ENCODE results near the gene PCSK5.

PCSK5 gene

GRCh38 chr9:76213751-76214150 lies 323.3 kb downstream of the PCSK5 start:
- no peak for DNase-seq

- DNase-seq: no peak
Observed at GRCh38 chr9:76215066-76215465, 324.6 kb downstream of the PCSK5 start.

- no peak for DNase-seq
Observed at GRCh38 chr9:76216161-76216649, 325.7 kb downstream of the PCSK5 start.

GRCh38 chr9:76218117-76218885 lies 327.8 kb downstream of the PCSK5 start:
- no peak for DNase-seq

GRCh38 chr9:76218886-76219445 lies 328.5 kb downstream of the PCSK5 start:
- DNase-seq: no peak

- DNase-seq: no peak
Observed at GRCh38 chr9:76219560-76220151, 329.2 kb downstream of the PCSK5 start.

- DNase-seq: no peak
Observed at GRCh38 chr9:76221423-76221822, 330.9 kb downstream of the PCSK5 start.

GRCh38 chr9:76223749-76224340 lies 333.4 kb downstream of the PCSK5 start:
- DNase-seq: no peak

- DNase-seq: no peak
Observed at GRCh38 chr9:76227156-76227555, 336.7 kb downstream of the PCSK5 start.

GRCh38 chr9:76231001-76231400 lies 340.5 kb downstream of the PCSK5 start:
- no peak for DNase-seq

- DNase-seq: no peak
Observed at GRCh38 chr9:76232861-76233489, 342.5 kb downstream of the PCSK5 start.

GRCh38 chr9:76240578-76240977 lies 350.1 kb downstream of the PCSK5 start:
- DNase-seq: no peak

- DNase-seq: no peak
Observed at GRCh38 chr9:76245518-76245917, 355.0 kb downstream of the PCSK5 start.

- no peak for DNase-seq
Observed at GRCh38 chr9:76246680-76247079, 356.2 kb downstream of the PCSK5 start.

GRCh38 chr9:76247426-76247825 lies 357.0 kb downstream of the PCSK5 start:
- no peak for DNase-seq

GRCh38 chr9:76249309-76249708 lies 358.8 kb downstream of the PCSK5 start:
- DNase-seq: no peak

GRCh38 chr9:76255781-76256455 lies 365.4 kb downstream of the PCSK5 start:
- no peak for DNase-seq

GRCh38 chr9:76257311-76257710 lies 366.8 kb downstream of the PCSK5 start:
- no peak for DNase-seq

GRCh38 chr9:76266649-76267283 lies 376.3 kb downstream of the PCSK5 start:
- DNase-seq: no peak

- DNase-seq: no peak
Observed at GRCh38 chr9:76267284-76267652, 376.8 kb downstream of the PCSK5 start.

- DNase-seq: no peak
Observed at GRCh38 chr9:76269789-76270188, 379.3 kb downstream of the PCSK5 start.

- DNase-seq: no peak
Observed at GRCh38 chr9:76271755-76272154, 381.3 kb downstream of the PCSK5 start.
